Stomach (tissue), 4 donors: ENCODE data around the gene CRYGD.

Experiments used
- CTCF ChIP-seq, 7 experiments: fragments of 450-650 bp in 4 of 7; fragments of 200-600 bp in 3 of 7; sonication (generic) in 3 of 7; IDR thresholded peaks; one replicate each; pipeline ENCODE4 v1.5.1; 2016 to 2019; ENCODE audit warnings: antibody characterized with exemption in 7 of 7, control low read depth in 2 of 7, mild to moderate bottlenecking in 1 of 7
- EP300 ChIP-seq: sonication (generic); formaldehyde crosslinking; IDR thresholded peaks from one replicate; pipeline ENCODE4 v1.6.1; 2017; ENCODE audit warnings: antibody characterized with exemption
- POLR2A ChIP-seq, 4 donors: fragments of 450-650 bp; IDR thresholded peaks; one replicate each; pipeline ENCODE4 v1.6.1; 2016; ENCODE audit warnings: antibody characterized with exemption in 4 of 4, control low read depth in 2 of 4, mild to moderate bottlenecking in 1 of 4, moderate library complexity in 1 of 4
- POLR2AphosphoS5 ChIP-seq, 3 donors: sonication (generic); formaldehyde crosslinking; IDR thresholded peaks; one replicate each; pipeline ENCODE4 v1.6.1; 2016; ENCODE audit warnings: antibody characterized with exemption in 3 of 3

DNA sequence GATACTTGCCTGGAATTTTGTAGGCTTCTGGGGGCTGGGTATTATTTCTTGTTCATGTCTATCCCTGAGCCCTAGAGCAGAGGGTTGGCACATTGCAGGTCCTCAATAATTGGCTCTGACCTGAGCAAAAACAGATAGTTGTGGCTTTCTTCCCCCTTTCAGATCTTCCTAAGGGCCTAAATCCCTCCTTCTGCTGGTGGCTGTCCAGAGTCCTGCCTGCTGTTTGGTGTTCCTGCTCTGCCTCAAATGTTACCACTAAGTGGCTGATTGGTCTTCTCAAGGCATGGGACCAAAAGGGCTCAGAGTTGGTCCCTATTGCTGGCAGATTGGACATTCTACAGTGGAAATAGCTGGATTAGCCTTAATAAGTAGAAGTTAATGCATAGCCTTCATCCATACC is 22.7 kb upstream of the CRYGD start:
- TF ChIP-seq CTCF (IDR thresholded peaks at IDR 0.05): no peak
- no peak for TF ChIP-seq POLR2A (IDR thresholded peaks at IDR 0.05)
- no peak for TF ChIP-seq POLR2AphosphoS5 (IDR thresholded peaks at IDR 0.05)
- no peak for TF ChIP-seq EP300
